Psoas muscle (tissue), 8 donors: ENCODE results near the gene FOXP1. TPM values are rescaled to one million over a fixed set of nuclear protein-coding genes. Genes with fewer than 3 reads are reported as not detected.

Experiments
- ATAC-seq, 4 donors: fragments of 200-7000 bp; cut with Tn5 transposase; one replicate each; pipeline ENCODE4 v1.9.1; 2020; ENCODE audit warnings: moderate library complexity in 3 of 4, mild to moderate bottlenecking in 2 of 4
- DNase-seq, 2 donors: peaks; one replicate each; pipeline ENCODE4 v3.0.0-alpha.2; 2020
- H3K27ac ChIP-seq: fragments of 200-600 bp; one replicate; pipeline ENCODE4 v1.8.0; 2022
- H3K27me3 ChIP-seq, 3 donors: fragments of 200-600 bp in 1 of 3; one replicate each; pipeline versions ENCODE4 v1.6.1 to v1.8.0; 2013 to 2022; ENCODE audit warnings: low read length in 2 of 3, mild to moderate bottlenecking in 2 of 3, moderate library complexity in 1 of 3; ENCODE audit not compliant: insufficient read depth in 3 of 3
- H3K36me3 ChIP-seq, 2 donors: fragments of 200-600 bp in 1 of 2; one replicate each; pipeline versions ENCODE4 v1.6.1 to v1.8.0; 2013 to 2022; ENCODE audit warnings: low read depth in 1 of 2, mild to moderate bottlenecking in 1 of 2, moderate library complexity in 1 of 2; ENCODE audit not compliant: insufficient read depth in 1 of 2
- H3K4me1 ChIP-seq: fragments of 200-600 bp; one replicate; pipeline ENCODE4 v1.8.0; 2022
- H3K4me3 ChIP-seq: fragments of 200-600 bp; one replicate; pipeline ENCODE4 v1.8.0; 2022; ENCODE audit warnings: mild to moderate bottlenecking
- H3K9me3 ChIP-seq: fragments of 200-600 bp; one replicate; pipeline ENCODE4 v1.8.0; 2022
- CTCF ChIP-seq: fragments of 200-600 bp; IDR thresholded peaks from one replicate; pipeline ENCODE4 v1.8.0; 2022; ENCODE audit warnings: antibody characterized with exemption
- WGBS, 3 donors: extraction: QIAGEN DNeasy Blood & Tissue Kit; methylation state at CpG; one replicate each; pipeline versions ENCODE4 v1.1.6 to v1.1.7; 2013; 5-methylcytosine and 5-hydroxymethylcytosine counted together
- intact Hi-C, 2 donors: fragments of 100-400 bp; cut with DNase I; formaldehyde crosslinking; loops; one replicate each; pipeline versions ENCODE4 v1.11.0 to v1.14.2; 2022
- polyA plus RNA-seq, 3 donors: library from polyadenylated mRNA; stranded (reverse); fragments of 200-250 nt; gene quantifications; one replicate each; pipeline ENCODE4 v1.2.3, GENCODE V29; 2013
- total RNA-seq, 4 donors: library from RNA; stranded (reverse); fragmentation: NEBNext Ultra II Directional in 2 of 4; extraction: Animal tissue kit (Norgen Biotek cat#: 25700) in 2 of 4; gene quantifications; one replicate each; pipeline versions ENCODE4 v1.2.1 to v1.2.4, GENCODE V29; 2021 to 2023
- donor health status: healthy with polysubstance abuse.
- donor health status: DM: no; HTN: no; CAD: no; lungs with moderate emphysema.
- donor health status: Bipolar disorder and iron deficiency.
- donor health status: healthy.
- donor health status: DM: yes; HTN: yes; CAD: no.
- donor health status: DM: no; HTN: no; CAD: no.
- donor health status: DM: no; HTN: no; CAD: no.
- donor health status: DM: yes; HTN: yes; CAD: no.

The FOXP1 gene
- total and polyA plus RNA-seq, 7 donors, result 2.6 to 26.4 (median 15.4) TPM

GRCh38 chr3:71498543-71498942 lies 85.0 kb downstream of the FOXP1 start:
- peak overlapping the region; percentile 64 for H3K27ac ChIP-seq
- no peak overlapping the region for H3K4me3 ChIP-seq
- no peak for TF ChIP-seq CTCF
- no peaks in the 10 kb centered on the region for H3K9me3 ChIP-seq
- intact Hi-C loops, result loop anchor here in 1 of 2 donors (5.0 kb wide), 1 partner anchor 64 kb away; no protein-coding TSS in a partner anchor
- H3K36me3 ChIP-seq, result no peaks in the 10 kb centered on the region
- H3K27me3 ChIP-seq, result no peaks in the 10 kb centered on the region
- DNase-seq (no peak), ATAC-seq (no peak)
- 76 to 84% (median 80%) methylated on average over 3 of the region's 3 CpGs for whole genome bisulfite sequencing, 3 donors
- H3K4me1 ChIP-seq, result peaks cover 44% of the 10 kb centered on the region

DNA sequence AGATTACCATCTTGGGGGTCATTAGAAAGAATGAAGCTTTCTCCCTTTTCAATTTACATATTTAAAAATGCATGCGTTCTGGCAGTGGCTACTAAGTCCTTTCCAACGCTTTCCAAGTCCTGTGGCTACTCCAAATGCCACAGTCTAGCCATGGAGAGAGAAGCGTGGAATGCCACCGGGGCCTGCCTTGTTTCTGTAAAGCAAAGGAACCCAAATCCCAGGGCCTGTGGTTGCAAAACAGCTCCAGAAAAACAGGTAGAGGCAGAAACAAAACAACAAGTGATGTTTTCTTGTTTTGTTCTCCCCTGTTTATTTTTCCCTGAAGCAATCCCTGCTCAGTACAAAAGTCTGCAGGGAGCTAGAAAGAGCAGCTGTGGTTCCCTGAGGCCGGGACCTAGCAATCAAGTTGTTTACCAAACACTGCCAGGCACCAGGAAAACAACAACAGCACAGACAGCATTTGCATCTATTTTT lies 85.5 kb downstream of the FOXP1 start:
- Histone ChIP-seq H3K4me3 (no peak overlapping the region), H3K36me3 (no peaks in the 10 kb centered on the region), H3K27ac (peak overlapping the region; percentile 64), H3K9me3 (no peaks in the 10 kb centered on the region), H3K4me1 (peaks cover 44% of the 10 kb centered on the region), H3K27me3 (no peaks in the 10 kb centered on the region)
- intact Hi-C loops, result loop anchor here in 1 of 2 donors (5.0 kb wide), 1 partner anchor 64 kb away; no protein-coding TSS in a partner anchor
- WGBS, 3 donors, result 34 to 48% (median 36%) methylated on average over 5 of the region's 5 CpGs
- DNase-seq, result no peak
- ATAC-seq, result no peak
- TF ChIP-seq CTCF, result no peak

DNA sequence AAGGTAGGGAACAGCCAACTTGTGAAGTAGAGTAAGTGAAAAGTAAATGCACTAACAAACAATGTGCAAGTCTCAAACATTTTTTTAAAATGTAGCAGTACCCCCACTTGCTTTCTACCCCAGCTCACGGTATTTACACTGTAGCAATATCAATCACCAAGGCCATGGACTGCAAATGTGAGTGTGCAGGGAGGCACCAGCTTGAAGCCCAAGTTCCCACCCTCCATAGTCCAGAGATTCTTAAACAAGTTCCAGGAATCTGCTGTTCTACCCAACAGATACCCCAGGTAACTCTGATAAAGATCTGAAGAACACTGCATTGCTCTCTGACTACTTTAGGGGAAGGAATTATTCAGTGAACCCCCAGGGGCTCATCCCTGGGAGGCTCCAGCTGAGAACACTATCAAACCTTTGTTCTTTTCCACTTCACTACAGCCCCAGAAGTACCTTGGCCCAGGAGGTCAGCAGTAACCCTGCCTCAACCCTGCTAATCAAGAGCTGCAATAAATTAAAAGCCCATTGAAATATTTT lies 86.1 kb downstream of the FOXP1 start:
- Histone ChIP-seq H3K4me1 (peaks cover 44% of the 10 kb centered on the region), H3K27ac (peak overlapping the region; percentile 64), H3K4me3 (no peak overlapping the region), H3K27me3 (no peaks in the 10 kb centered on the region), H3K36me3 (peaks cover 0 to 2% of the 10 kb centered on the region in 2 donors), H3K9me3 (no peaks in the 10 kb centered on the region)
- TF ChIP-seq CTCF, result no peak
- intact Hi-C loops, result loop anchor here in 1 of 2 donors (5.0 kb wide), 1 partner anchor 65 kb away; no protein-coding TSS in a partner anchor
- DNase-seq (no peak), ATAC-seq (peak in 2 of 4 donors; percentile 31 to 34)
- 71 to 94% (median 88%) methylated on average over 1 of the region's 1 CpG for WGBS, 3 donors

- Histone ChIP-seq H3K36me3 (peaks cover 0 to 3% of the 10 kb centered on the region in 2 donors), H3K4me1 (peaks cover 38% of the 10 kb centered on the region), H3K4me3 (no peak overlapping the region), H3K9me3 (no peaks in the 10 kb centered on the region), H3K27me3 (no peaks in the 10 kb centered on the region), H3K27ac (no peak overlapping the region)
- DNase-seq, result no peak
- intact Hi-C loops, result loop anchor here in 1 of 2 donors (5.0 kb wide), 1 partner anchor 66 kb away; no protein-coding TSS in a partner anchor
- ATAC-seq, result peak; percentile 59 to 76 (median 66)
- TF ChIP-seq CTCF, result no peak
- WGBS, 3 donors, result 88 to 92% (median 90%) methylated on average over 5 of the region's 5 CpGs
Observed at GRCh38 chr3:71495708-71496472, 87.6 kb downstream of the FOXP1 start.
